Measurements from ENCODE around the gene ADAM12. TPM values are rescaled to one million over a fixed set of nuclear protein-coding genes. Genes with fewer than 3 reads are reported as not detected.

ADAM12 gene
- total RNA-seq, 1 donor from 2014 or later = 100 TPM

DNA sequence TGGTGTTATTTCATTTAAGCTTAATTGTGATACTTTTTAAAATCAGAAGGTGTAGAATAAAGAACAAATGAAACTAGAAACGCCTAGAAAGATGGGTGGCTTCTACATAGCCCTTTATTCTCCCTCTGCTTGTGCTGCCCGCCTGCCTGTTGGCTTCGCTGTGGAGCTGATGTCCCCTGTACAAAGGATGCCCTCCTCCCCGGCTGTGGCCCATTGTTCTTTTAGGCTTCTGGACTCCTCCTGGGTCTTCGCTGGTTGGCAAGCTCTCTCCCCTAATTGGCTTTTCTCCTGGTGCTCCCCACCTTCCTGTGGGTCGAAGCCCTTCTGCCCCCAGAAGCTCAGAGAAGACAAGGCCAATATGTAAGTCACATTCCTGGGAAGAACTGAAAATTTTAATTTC lies 393.7 kb downstream of the ADAM12 start:
- FAIRE-seq = no peak
- no peak overlapping the region for H3K4me3 ChIP-seq (ENCODE audit: insufficient read depth, low read depth, low read length)
- DNase-seq (ENCODE audit: low read depth) = no peak
- Mint-ChIP-seq H3K4me1 (ENCODE audit: low read depth, unreplicated experiment) (peaks cover 24% of the 10 kb centered on the region), H3K9me3 (ENCODE audit: unreplicated experiment) (peaks cover 8% of the 10 kb centered on the region), H3K27ac (ENCODE audit: unreplicated experiment) (no peak overlapping the region), H3K36me3 (ENCODE audit: low read depth, unreplicated experiment) (peaks cover 11% of the 10 kb centered on the region), H3K27me3 (ENCODE audit: low read depth, unreplicated experiment) (no peaks in the 10 kb centered on the region), H3K4me3 (ENCODE audit: unreplicated experiment) (no peak overlapping the region)
- no peaks in the 10 kb centered on the region for H4K20me1 ChIP-seq (ENCODE audit: insufficient read depth, low read length)
- H3K27ac ChIP-seq (ENCODE audit: low read depth, low read length) = no peak overlapping the region
- TF ChIP-seq, protein P1, sequence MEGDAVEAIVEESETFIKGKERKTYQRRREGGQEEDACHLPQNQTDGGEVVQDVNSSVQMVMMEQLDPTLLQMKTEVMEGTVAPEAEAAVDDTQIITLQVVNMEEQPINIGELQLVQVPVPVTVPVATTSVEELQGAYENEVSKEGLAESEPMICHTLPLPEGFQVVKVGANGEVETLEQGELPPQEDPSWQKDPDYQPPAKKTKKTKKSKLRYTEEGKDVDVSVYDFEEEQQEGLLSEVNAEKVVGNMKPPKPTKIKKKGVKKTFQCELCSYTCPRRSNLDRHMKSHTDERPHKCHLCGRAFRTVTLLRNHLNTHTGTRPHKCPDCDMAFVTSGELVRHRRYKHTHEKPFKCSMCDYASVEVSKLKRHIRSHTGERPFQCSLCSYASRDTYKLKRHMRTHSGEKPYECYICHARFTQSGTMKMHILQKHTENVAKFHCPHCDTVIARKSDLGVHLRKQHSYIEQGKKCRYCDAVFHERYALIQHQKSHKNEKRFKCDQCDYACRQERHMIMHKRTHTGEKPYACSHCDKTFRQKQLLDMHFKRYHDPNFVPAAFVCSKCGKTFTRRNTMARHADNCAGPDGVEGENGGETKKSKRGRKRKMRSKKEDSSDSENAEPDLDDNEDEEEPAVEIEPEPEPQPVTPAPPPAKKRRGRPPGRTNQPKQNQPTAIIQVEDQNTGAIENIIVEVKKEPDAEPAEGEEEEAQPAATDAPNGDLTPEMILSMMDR (IDR thresholded peaks at IDR 0.05; ENCODE audit: insufficient read depth, low read depth, low read length) = no peak
- TF ChIP-seq EZH2 (IDR thresholded peaks at IDR 0.05; ENCODE audit: insufficient read depth, low read length) = no peak
- no peak overlapping the region for H2AFZ ChIP-seq (ENCODE audit: low read depth, low read length)
- H3K36me3 ChIP-seq (ENCODE audit: insufficient read depth, low read length) = no peaks in the 10 kb centered on the region
- H3K79me2 ChIP-seq (ENCODE audit: insufficient read depth, low read length) = no peaks in the 10 kb centered on the region
- no peaks in the 10 kb centered on the region for H3K9me3 ChIP-seq (ENCODE audit: insufficient read depth, low read depth, low read length)
- H3K27me3 ChIP-seq (ENCODE audit: insufficient read depth, low read length) = no peaks in the 10 kb centered on the region
- H3K4me2 ChIP-seq (ENCODE audit: low read length) = no peak overlapping the region
- peaks cover 6% of the 10 kb centered on the region for H3K4me1 ChIP-seq (ENCODE audit: insufficient read depth, low read length)
- H3K9ac ChIP-seq (ENCODE audit: low read length) = no peak overlapping the region

- H3K27ac Mint-ChIP-seq (ENCODE audit: unreplicated experiment) = peak overlapping the region; percentile 89
- no peak overlapping the region for H3K4me3 Mint-ChIP-seq (ENCODE audit: unreplicated experiment)
- H3K9me3 ChIP-seq (ENCODE audit: insufficient read depth, low read depth, low read length) = no peaks in the 10 kb centered on the region
- no peak for DNase-seq (ENCODE audit: low read depth)
- peaks cover 8% of the 10 kb centered on the region for H3K9me3 Mint-ChIP-seq (ENCODE audit: unreplicated experiment)
- H3K27me3 Mint-ChIP-seq (ENCODE audit: low read depth, unreplicated experiment) = no peaks in the 10 kb centered on the region
- no peak overlapping the region for H2AFZ ChIP-seq (ENCODE audit: low read depth, low read length)
- no peaks in the 10 kb centered on the region for H3K27me3 ChIP-seq (ENCODE audit: insufficient read depth, low read length)
- no peaks in the 10 kb centered on the region for H3K36me3 ChIP-seq (ENCODE audit: insufficient read depth, low read length)
- H4K20me1 ChIP-seq (ENCODE audit: insufficient read depth, low read length) = no peaks in the 10 kb centered on the region
- no peak for TF ChIP-seq EZH2 (IDR thresholded peaks at IDR 0.05; ENCODE audit: insufficient read depth, low read length)
- TF ChIP-seq, protein P1 (IDR thresholded peaks at IDR 0.05; ENCODE audit: insufficient read depth, low read depth, low read length) = no peak
- no peak overlapping the region for H3K4me3 ChIP-seq (ENCODE audit: insufficient read depth, low read depth, low read length)
- peaks cover 6% of the 10 kb centered on the region for H3K4me1 ChIP-seq (ENCODE audit: insufficient read depth, low read length)
- no peak overlapping the region for H3K4me2 ChIP-seq (ENCODE audit: low read length)
- H3K27ac ChIP-seq (ENCODE audit: low read depth, low read length) = no peak overlapping the region
- peaks cover 23% of the 10 kb centered on the region for H3K36me3 Mint-ChIP-seq (ENCODE audit: low read depth, unreplicated experiment)
- no peak for FAIRE-seq
- H3K4me1 Mint-ChIP-seq (ENCODE audit: low read depth, unreplicated experiment) = peaks cover 20% of the 10 kb centered on the region
- H3K79me2 ChIP-seq (ENCODE audit: insufficient read depth, low read length) = no peaks in the 10 kb centered on the region
- no peak overlapping the region for H3K9ac ChIP-seq (ENCODE audit: low read length)
Observed at GRCh38 chr10:125992254-125992653, 396.0 kb downstream of the ADAM12 start.

GRCh38 chr10:125991392-125991791 lies 396.9 kb downstream of the ADAM12 start:
- H3K27me3 ChIP-seq (ENCODE audit: insufficient read depth, low read length) = no peaks in the 10 kb centered on the region
- no peak for FAIRE-seq
- H3K9me3 Mint-ChIP-seq (ENCODE audit: unreplicated experiment) = peaks cover 8% of the 10 kb centered on the region

More at GRCh38 chr10:125991392-125991791, 396.9 kb downstream of the ADAM12 start:
- Histone ChIP-seq H3K4me2 (ENCODE audit: low read length) (no peak overlapping the region), H2AFZ (ENCODE audit: low read depth, low read length) (no peak overlapping the region), H3K9ac (ENCODE audit: low read length) (no peak overlapping the region), H3K36me3 (ENCODE audit: insufficient read depth, low read length) (no peaks in the 10 kb centered on the region), H3K4me1 (ENCODE audit: insufficient read depth, low read length) (peaks cover 6% of the 10 kb centered on the region), H3K9me3 (ENCODE audit: insufficient read depth, low read depth, low read length) (no peaks in the 10 kb centered on the region), H3K79me2 (ENCODE audit: insufficient read depth, low read length) (no peaks in the 10 kb centered on the region), H3K27ac (ENCODE audit: low read depth, low read length) (no peak overlapping the region), H3K4me3 (ENCODE audit: insufficient read depth, low read depth, low read length) (no peak overlapping the region), H4K20me1 (ENCODE audit: insufficient read depth, low read length) (no peaks in the 10 kb centered on the region)
- peaks cover 20% of the 10 kb centered on the region for H3K4me1 Mint-ChIP-seq (ENCODE audit: low read depth, unreplicated experiment)
- no peak for TF ChIP-seq EZH2 (IDR thresholded peaks at IDR 0.05; ENCODE audit: insufficient read depth, low read length)
- TF ChIP-seq, protein P1 (IDR thresholded peaks at IDR 0.05; ENCODE audit: insufficient read depth, low read depth, low read length) = no peak
- no peak for DNase-seq (ENCODE audit: low read depth)
- no peak overlapping the region for H3K27ac Mint-ChIP-seq (ENCODE audit: unreplicated experiment)
- no peaks in the 10 kb centered on the region for H3K27me3 Mint-ChIP-seq (ENCODE audit: low read depth, unreplicated experiment)
- H3K4me3 Mint-ChIP-seq (ENCODE audit: unreplicated experiment) = no peak overlapping the region
- H3K36me3 Mint-ChIP-seq (ENCODE audit: low read depth, unreplicated experiment) = peaks cover 26% of the 10 kb centered on the region

Measured in astrocyte (in vitro differentiated cells and primary cell).